ENCODE measurements around the gene KIF4A. TPM values are rescaled to one million over a fixed set of nuclear protein-coding genes. Genes with fewer than 3 reads are reported as not detected.

Gene KIF4A
- total and polyA plus RNA-seq, 9 of the 15 experiments (the other 6 are each of a cell fraction or from before 2014, with no cell fraction given): 13.0 to 42.7 (median 35.9) TPM

- TF ChIP-seq E2F8 (IDR thresholded peaks at IDR 0.05; ENCODE audit: low read depth, partially characterized antibody) (no peak), E2F1 (CRISPR knock-in tag; IDR thresholded peaks at IDR 0.05) (no peak), ZSCAN32 (CRISPR knock-in tag; IDR thresholded peaks at IDR 0.05) (no peak), ZNF589 (CRISPR knock-in tag; IDR thresholded peaks at IDR 0.05; ENCODE audit: low read depth) (no peak), RUNX1 (IDR thresholded peaks at IDR 0.05; ENCODE audit: low read depth) (no peak), NR2C2 (CRISPR knock-in tag; IDR thresholded peaks at IDR 0.05) (no peak), NR2C2 (tag; IDR thresholded peaks at IDR 0.05) (0 out of 2 replicates have a peak, but pooled peaks have one; percentile 22), NR2F6 (CRISPR knock-in tag; IDR thresholded peaks at IDR 0.05) (no peak), MNT (conservative IDR thresholded peaks at IDR 0.05) (0 out of 4 replicates have a peak, but pooled peaks of 1 of the 2 experiments have one; percentile 7), GABPA (tag; conservative IDR thresholded peaks at IDR 0.05; ENCODE audit: low read depth) (peak; percentile 92), ZBTB5 (IDR thresholded peaks at IDR 0.05) (no peak), HDAC2 (IDR thresholded peaks at IDR 0.05) (no peak), KLF1 (tag; IDR thresholded peaks at IDR 0.05) (no peak), EGR1 (conservative IDR thresholded peaks at IDR 0.05) (peak; percentile 66), MAX (CRISPR knock-in tag; IDR thresholded peaks at IDR 0.05) (no peak), GABPB1 (CRISPR knock-in tag; IDR thresholded peaks at IDR 0.05) (peak; percentile 88), IRF9 (tag; IDR thresholded peaks at IDR 0.05) (no peak), CHD4 (IDR thresholded peaks at IDR 0.05; ENCODE audit: insufficient read depth, insufficient replicate concordance, low read depth, low read length, poor library complexity, severe bottlenecking) (no peak), SIX5 (IDR thresholded peaks at IDR 0.05; ENCODE audit: borderline replicate concordance in 1 of 2, insufficient read depth in 1 of 2, low read depth in 1 of 2, low read length in 2 of 2) (peak; percentile 43 to 52; a peak in 3 of 4 replicates)
These were observed 144.5 kb downstream of the KIF4A start (continued) for GRCh38 chrX:70434352-70434866.

All from K562 (cell line).